Measurements from ENCODE around the gene LIN28A. TPM values are rescaled to one million over a fixed set of nuclear protein-coding genes. Genes with fewer than 3 reads are reported as not detected.

LIN28A gene
- total and polyA plus RNA-seq, 10 of the 15 experiments (the other 5 are each of a cell fraction or from before 2014, with no cell fraction given), result 0.13 to 0.59 (median 0.30) TPM; not detected in 7

- ATAC-seq, result peak; percentile 80
- DNase-seq (ENCODE audit: low read depth, low spot score), result no peak
- ChIA-PET RAD21 (ENCODE audit: unreplicated experiment) (interaction anchor here (1.0 to 3.0 kb wide), 6 partner anchors 13 to 116 kb away, joined by 3 to 25 read pairs (median 6); no protein-coding TSS in a partner anchor), POLR2A (no interaction called here), CTCF (interaction anchor here (0.7 to 2.7 kb wide), 13 partner anchors 9 to 156 kb away, joined by 3 to 22 read pairs (median 5); no protein-coding TSS in a partner anchor), SMC1A (ENCODE audit: uncharacterized antibody, unreplicated experiment) (interaction anchor here (0.6 to 2.6 kb wide), 5 partner anchors 13 to 106 kb away, joined by 3 to 15 read pairs (median 5); no protein-coding TSS in a partner anchor)
- in situ Hi-C loops (cut with MboI), result no loop called here
- Histone ChIP-seq H2AFZ (ENCODE audit: control insufficient read depth, low read depth, low read length) (no peak overlapping the region), H3K4me1 (ENCODE audit: control insufficient read depth, insufficient read depth, low read length) (no peaks in the 10 kb centered on the region), H3K79me2 (ENCODE audit: control insufficient read depth, insufficient read depth, low read length) (no peaks in the 10 kb centered on the region), H3K36me3 (ENCODE audit: control insufficient read depth in 2 of 2, insufficient read depth in 2 of 2, low read length in 1 of 2) (no peaks in the 10 kb centered on the region), H3K9me3 (replicated peaks; ENCODE audit: control insufficient read depth, insufficient read depth, low read length) (no peaks in the 10 kb centered on the region), H3K27ac (ENCODE audit: control insufficient read depth, insufficient read depth) (no peak overlapping the region), H4K20me1 (ENCODE audit: control insufficient read depth, insufficient read depth) (no peaks in the 10 kb centered on the region), H3K9ac (ENCODE audit: control insufficient read depth, insufficient read depth, low read length) (no peak overlapping the region), H3K4me2 (ENCODE audit: control insufficient read depth, insufficient read depth) (no peak overlapping the region), H3K27me3 (replicated peaks in 1 of 2; ENCODE audit: control insufficient read depth in 2 of 2, insufficient read depth in 2 of 2, low read length in 1 of 2) (no peaks in the 10 kb centered on the region; a peak in 1 of 4 replicates), H3K4me3 (no peak overlapping the region)
- FAIRE-seq, result peak; percentile 23
- intact Hi-C loops (cut with micrococcal nuclease; ENCODE audit: unreplicated experiment), result loop anchor here (10.0 kb wide), 1 partner anchor 227 kb away; the partner anchor contains the start of genes C1orf232 and ZNF593
- whole genome bisulfite sequencing (ENCODE audit: insufficient coverage, insufficient replicate concordance, low lambda C conversion rate, missing lambda C conversion rate), result 3% methylated on average over 3 of the region's 3 CpGs
- TF ChIP-seq ZNF24 (IDR thresholded peaks at IDR 0.05), result peak; percentile 98
- TF ChIP-seq SMC3 (IDR thresholded peaks at IDR 0.05; ENCODE audit: borderline replicate concordance, low read length), result peak; percentile 35; the same call in 1 of the 2 replicates
- TF ChIP-seq CTCF (IDR thresholded peaks at IDR 0.05 in 2 of 3, conservative IDR thresholded peaks at IDR 0.05 in 1 of 3; ENCODE audit: control insufficient read depth in 2 of 3, extremely low read depth in 1 of 3, insufficient read depth in 1 of 3, low read depth in 3 of 3, low read length in 3 of 3), result peak; percentile 47 to 62 (median 54)
- no peak for TF ChIP-seq CREM (IDR thresholded peaks at IDR 0.05; ENCODE audit: low read depth)
- TF ChIP-seq RAD21 (IDR thresholded peaks at IDR 0.05; ENCODE audit: insufficient read depth, low read depth, low read length), result peak; percentile 57
- no TSS peak for BruUV-seq (replicated peaks)
These were observed 19.2 kb upstream of the LIN28A start for GRCh38 chr1:26391450-26391849.
